Measurements from ENCODE around the gene COPS7B.

DNA sequence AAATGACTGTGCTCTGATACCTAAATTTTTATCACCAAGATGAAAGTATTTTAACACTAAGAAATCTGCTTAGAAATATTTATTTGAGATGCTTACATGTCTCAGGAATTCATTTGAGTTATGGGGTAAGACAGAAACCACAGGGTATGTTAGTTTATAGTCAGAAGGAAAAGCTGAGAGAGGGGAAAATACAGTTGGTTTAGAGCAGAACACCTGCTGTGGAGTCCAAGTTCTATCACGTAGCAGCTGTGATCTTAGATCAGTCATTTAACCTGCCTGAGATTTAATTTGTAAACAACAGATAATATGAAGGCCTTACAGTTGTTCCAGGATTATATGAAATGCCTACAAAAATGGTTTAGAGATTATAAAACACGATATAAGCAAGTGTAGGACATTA lies 34.2 kb upstream of the COPS7B start:
- TF ChIP-seq, protein P1, sequence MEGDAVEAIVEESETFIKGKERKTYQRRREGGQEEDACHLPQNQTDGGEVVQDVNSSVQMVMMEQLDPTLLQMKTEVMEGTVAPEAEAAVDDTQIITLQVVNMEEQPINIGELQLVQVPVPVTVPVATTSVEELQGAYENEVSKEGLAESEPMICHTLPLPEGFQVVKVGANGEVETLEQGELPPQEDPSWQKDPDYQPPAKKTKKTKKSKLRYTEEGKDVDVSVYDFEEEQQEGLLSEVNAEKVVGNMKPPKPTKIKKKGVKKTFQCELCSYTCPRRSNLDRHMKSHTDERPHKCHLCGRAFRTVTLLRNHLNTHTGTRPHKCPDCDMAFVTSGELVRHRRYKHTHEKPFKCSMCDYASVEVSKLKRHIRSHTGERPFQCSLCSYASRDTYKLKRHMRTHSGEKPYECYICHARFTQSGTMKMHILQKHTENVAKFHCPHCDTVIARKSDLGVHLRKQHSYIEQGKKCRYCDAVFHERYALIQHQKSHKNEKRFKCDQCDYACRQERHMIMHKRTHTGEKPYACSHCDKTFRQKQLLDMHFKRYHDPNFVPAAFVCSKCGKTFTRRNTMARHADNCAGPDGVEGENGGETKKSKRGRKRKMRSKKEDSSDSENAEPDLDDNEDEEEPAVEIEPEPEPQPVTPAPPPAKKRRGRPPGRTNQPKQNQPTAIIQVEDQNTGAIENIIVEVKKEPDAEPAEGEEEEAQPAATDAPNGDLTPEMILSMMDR (IDR thresholded peaks at IDR 0.05), result no peak
- TF ChIP-seq POLR2A (IDR thresholded peaks at IDR 0.05) (no peak), POLR2AphosphoS5 (IDR thresholded peaks at IDR 0.05) (no peak)

All from transverse colon (tissue), 4 donors.